Pulmonary artery endothelial cell (primary cell): Measurements from ENCODE around the gene IL1RAPL2. TPM values are rescaled to one million over a fixed set of nuclear protein-coding genes. Genes with fewer than 3 reads are reported as not detected.
A peak's percentile ranks its signal among the peaks of the same experiment; 100 is the strongest.

Experiments
- DNase-seq: peaks from one replicate; pipeline ENCODE4 v3.0.0-alpha.2; 2011; ENCODE audit warnings: low read depth, low spot score
- total RNA-seq: library from RNA; depleted of rRNA; stranded (reverse); fragments of >200 nt; gene quantifications from 2 replicates; pipeline ENCODE4 v1.2.3, GENCODE V29; 2014

Gene IL1RAPL2
- total RNA-seq, 1 donor from 2014 or later = not detected

DNA sequence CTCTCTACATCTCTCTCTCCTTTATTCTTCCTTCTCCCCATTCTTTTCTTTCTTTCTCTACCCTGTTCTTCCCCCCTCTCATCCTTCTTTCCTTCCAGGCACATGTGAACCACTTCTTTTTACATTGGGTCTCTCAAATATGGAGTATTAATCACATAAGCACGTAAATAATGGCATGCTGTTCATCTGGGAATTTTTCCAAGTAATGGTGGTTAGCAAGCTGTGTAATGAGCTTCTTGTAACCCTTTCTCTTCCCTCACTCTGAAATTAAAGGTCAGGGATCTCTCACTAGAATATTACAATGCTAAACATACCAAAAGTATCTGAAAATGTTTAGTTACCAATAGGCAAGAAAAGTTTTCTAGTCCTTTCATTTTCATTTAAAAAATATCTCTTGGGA, 894.4 kb downstream of the IL1RAPL2 start:
- DNase-seq = no peak

DNA sequence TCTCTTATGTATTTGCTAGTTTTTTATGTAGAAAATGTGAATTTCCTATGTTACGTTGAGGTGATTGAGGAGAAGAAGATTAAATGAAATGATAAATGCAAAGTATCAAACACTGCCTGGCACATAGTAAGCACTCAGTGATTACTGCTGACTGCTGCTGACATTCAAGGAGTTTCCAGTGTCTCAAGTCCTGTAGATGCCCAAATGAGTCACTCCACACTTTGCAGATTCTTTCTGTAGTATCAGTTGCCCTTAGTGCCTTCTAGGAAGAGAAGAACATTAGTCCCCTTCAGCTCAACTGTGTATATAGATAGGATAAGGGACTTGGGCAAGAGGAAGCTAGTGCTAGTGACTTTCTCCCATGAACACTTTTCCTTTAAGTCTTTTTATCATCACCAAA, 895.0 kb downstream of the IL1RAPL2 start:
- no peak for DNase-seq

DNA sequence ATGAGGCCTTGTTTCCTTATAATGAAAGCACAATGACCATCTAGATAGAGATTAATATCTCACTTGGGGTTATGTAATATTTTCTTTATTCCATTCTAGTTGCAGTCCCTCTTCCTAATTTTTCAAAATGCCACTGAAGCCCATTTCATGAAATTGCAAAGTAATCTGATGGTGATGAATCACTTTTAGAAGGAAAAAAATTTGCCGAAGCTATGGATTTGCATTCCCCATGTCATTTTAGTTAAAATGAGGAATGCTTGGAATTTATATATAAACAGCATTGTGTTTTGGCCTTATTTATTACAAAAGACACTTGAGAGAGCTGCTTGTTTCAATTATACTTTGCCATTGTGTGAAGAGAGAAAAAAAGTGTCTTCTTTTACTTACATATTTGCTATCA, 896.2 kb downstream of the IL1RAPL2 start:
- no peak for DNase-seq

DNA sequence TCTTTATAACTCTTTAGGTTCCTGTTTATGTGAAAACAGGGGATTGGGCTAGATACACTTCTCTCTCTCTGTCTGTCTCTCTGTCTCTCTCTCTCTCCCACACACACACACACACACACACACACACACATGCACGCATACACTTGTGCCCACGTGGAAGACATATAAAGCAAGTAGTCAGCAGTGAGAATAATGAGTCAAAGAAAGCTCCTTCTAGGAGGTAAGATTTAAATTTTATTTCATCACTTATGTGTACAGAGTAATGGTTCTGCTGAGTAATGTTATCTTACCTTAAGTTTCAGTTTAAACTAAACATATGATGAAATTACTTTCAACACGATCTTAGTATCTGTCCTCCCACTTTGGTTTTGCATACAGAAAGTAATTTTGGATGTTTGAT, 897.5 kb downstream of the IL1RAPL2 start:
- no peak for DNase-seq

DNA sequence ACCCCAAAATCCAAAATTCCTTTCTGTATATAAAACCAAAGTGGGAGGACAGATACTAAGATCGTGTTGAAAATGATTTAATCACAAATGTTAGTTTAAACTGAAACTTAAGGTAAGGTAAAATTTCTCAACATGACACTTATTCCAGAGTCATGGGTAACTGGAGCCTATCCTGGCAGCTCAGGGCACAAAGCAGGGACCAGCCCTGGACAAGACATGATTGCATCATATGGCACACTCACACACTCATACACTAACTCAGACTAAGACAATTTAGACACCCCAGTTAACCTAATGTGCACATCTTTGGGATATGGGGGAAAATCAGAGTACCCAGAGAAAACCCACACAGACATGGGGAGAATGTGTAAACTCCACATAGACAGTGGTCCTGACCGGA, 898.6 kb downstream of the IL1RAPL2 start:
- no peak for DNase-seq

DNA sequence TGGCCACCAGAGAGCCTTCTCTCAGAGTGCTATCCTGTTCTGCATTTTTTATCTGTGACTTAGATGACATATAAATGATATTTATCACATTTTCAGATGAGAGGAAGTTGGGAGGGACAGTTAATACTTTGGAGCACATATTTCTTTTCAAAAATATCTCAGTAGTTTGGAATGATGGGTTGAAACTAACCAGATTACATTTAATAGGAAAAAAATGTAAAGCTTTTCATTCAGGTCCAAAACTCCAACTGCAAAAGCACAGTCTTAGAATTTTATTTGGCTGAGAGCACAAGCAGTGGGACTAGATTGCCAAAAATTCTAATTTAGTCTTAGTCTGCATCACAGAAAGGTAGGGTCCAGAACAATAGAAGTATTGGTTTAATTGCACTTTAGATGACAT, 902.7 kb downstream of the IL1RAPL2 start:
- no peak for DNase-seq

DNA sequence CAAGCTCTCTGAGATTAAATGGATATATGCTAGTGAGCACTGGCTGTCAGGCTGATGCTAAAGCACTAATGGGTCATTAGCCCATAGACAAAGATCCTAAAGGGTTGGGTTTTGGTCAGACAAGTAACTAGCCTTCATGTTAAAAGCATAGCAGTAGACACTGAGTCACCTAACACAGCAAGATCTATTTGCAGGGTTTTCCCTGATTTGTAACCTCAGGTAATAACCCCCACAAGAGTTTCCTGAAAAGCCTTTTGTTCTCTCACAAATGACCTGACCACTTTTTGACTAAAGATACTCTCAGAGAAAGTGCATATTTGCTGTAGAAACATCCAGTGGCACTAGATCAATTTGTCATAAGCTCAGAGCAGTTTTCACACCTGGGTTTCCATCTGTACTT, 905.6 kb downstream of the IL1RAPL2 start:
- no peak for DNase-seq

DNA sequence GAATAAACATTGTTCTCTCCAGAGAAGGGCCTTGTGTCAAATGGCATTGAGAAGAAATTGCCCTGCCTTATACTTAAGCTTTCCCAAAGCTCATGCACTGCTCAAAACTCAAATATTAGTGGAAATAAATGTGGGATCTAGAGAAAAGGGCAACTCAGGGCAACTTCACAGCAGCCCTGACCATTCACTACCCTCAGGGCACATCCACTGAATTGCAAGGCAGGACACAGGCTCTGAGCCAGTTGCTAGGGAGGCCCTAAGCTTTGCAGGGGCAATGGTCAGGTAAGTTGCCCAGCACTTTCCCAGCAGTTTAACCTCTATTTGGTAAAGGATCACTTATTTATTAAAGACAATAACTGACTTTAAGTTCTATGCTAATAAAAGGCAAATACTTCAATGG, 909.8 kb downstream of the IL1RAPL2 start:
- no peak for DNase-seq

DNA sequence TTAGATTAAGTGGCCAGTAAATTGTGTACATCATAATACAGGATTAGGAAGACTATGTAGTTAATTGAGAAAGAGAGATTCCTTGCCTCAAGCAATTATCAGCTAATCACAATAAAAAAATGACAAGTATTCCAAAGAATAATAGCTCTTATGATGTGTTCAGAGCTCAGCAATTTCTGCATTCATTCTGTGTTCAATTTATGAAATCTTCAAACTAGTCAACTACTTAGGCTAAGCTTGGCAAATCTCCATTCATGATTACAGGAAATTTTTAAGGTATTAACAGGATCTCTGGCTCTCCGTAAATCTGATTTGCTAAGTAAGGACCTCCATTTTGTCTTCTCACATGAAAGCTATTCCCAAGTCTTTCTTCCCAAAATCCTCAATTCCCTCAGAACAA, 911.4 kb downstream of the IL1RAPL2 start:
- no peak for DNase-seq

DNA sequence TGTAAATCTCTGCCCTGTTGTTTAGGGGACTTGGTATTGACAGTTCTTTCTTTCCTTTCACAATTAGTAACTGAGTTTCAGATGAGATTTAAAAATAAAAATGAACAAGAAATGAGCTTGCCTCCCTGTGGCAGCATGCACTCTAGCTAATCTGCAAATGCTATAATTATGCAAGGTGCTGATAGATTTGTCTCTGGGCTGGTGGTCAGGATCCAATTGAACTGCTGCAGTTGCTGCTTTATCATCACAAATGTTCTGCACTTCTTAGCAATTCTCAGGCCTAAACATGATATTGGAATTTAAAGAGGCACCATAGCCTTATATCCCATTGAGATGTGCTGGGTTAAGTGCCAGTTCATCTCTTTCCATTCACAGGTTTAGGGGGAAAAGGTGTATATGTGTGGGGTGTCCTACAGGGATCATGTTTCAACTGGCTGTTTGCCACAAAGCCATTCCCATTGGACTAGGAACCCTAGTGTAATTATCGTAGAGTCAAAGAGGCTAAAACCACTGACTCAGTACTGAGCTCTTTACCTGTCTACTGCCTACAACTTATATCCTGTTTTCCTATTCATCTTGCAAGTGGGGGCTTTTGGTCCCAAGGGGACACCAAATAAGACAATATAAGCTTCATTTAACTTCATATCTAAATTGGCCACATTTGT, 914.8 kb downstream of the IL1RAPL2 start:
- no peak for DNase-seq

DNA sequence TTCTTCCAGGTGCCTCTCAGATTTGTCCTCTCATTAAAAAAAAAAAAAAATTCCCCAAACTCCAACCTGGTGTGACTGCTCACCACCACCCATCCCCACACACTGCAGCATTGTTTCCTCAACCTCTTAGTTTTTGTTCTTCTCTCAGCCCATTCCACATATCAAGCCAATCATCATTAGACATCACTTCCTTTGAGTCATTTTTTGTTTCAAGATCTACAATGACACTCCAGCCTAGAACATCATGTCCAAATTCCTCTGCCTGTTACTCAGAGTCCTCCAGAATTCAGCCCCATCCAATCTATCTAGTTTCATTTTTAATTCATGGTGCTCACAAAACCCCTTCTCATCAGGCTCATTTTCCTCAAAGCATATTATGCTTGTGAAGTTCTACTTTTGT, 917.0 kb downstream of the IL1RAPL2 start:
- peak; percentile 1 for DNase-seq

DNA sequence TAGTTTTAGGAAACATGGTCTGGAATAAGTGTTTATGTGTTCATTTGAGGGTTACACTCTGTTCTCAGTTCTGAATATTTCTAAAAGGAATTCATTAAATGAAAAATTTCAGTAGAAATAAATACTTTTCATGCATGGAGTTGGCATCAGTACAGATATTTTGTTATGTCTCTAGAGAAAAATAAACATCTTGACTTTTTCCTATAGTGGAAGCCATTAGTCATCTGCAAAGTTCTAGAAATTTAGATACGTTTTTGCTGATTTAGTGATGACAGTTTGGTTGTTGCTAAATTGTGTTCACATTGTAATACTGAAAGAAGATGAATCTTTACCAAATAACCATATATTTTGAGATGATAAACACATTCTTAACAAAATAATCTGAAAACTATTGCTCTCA, 922.7 kb downstream of the IL1RAPL2 start:
- DNase-seq = no peak

DNA sequence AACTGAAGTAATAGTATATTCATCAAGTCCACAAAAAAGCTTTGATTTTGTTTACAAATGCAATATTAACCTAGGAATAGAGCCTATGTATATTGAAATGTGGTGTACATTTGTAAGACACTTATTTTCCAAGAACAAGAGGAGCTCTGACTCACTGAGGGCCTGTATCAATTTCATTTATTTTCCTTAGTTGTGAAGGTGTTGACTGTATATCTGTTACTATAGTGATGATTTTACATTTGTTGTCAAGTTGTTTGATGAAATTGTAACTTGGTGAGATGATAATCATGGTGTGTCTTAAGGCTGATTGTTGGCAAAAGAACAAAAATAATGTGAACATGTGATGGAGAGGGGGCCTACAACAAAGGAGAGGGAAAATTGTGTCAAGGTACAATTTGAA, 929.4 kb downstream of the IL1RAPL2 start:
- DNase-seq = no peak

DNA sequence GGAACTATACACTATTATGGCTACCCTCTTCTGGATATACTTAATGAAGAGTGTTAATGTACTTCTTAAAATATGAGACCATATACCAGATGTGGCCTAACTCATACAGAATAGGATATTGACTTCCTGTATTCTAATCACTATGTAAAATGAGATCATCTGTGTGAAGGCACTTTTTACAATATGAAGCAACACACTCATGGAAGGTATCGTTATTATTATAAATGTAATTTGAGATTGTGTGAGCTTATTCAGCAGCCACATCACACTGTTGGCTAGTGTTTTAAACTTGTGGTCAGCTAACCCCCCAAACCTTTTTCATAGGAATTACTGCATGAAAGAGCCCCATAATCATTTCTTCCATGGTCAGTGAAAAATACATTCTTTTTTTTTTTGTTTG, 936.3 kb downstream of the IL1RAPL2 start:
- DNase-seq = no peak

DNA sequence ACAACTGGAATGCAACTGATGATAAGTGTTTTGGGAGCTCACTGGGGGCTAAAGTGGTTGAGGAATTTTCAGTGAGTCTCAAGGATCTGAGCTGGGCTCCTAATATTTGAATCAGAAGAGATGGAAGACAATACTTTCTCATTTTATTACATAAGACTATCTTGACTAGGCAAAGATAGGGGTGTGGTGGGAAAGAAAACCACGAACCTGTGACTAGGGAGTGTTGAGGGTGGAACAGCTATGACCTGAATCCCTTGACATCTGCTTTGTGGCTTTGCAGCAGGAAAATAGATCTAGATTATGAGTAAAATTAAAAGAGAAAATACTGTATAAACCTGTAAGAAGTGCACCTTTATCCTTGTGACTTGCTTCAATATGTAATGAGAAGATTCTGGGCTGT, 949.6 kb downstream of the IL1RAPL2 start:
- no peak for DNase-seq

DNA sequence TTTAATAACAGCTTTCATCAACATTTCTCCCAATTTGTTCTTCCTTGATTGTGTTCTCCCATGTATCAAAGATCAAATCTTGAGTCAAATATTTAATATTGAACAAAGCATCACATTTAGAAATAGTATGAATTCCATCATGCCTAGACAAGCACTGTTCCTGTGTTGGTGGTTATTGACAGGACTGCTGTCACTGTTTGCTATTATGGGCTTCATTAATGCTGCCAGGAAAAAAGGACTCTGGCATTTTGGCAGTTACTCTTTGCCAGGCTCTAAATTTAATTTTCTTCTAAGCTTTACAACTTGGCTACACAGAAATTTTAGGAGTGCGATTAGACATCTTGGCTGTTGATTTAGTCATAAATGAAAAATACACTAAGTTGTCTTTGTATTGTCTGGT, 960.4 kb downstream of the IL1RAPL2 start:
- no peak for DNase-seq

DNA sequence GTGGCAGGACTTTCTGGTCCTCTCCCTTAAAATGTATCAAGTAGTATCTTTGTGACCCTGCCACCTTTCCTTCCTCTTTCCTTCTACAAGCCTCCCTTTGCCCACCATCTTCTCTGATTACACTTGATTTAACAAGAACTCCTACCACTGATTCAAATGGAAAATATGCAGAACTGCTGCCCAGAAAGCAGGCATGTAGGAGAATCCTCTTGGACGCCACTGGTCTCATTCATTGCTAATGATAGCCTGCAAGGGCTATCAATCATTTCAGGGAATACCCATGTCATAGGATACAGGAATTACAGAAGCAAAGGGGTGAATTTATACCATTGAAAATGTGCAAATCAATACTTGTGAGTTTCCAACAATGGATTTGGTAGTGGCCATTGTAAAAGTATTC, 961.8 kb downstream of the IL1RAPL2 start:
- no peak for DNase-seq

DNA sequence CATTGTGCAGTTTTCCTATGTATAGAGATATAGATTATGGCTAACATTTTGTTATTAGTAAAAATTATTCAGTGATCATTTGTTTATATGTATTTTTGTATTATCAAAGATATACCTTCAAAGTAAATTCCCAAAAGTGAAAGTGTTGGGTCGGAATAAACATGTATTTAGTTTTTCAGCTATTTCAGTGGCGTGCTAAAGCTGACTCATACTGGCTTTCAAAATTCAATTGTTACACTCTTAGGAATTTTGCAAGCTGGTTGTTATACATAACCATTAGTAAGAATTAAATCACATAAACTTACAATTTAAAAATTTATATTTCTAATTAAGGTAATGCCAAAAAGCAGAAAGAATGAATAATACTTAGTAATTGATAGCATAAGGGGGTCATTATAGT, 968.0 kb downstream of the IL1RAPL2 start:
- no peak for DNase-seq

DNA sequence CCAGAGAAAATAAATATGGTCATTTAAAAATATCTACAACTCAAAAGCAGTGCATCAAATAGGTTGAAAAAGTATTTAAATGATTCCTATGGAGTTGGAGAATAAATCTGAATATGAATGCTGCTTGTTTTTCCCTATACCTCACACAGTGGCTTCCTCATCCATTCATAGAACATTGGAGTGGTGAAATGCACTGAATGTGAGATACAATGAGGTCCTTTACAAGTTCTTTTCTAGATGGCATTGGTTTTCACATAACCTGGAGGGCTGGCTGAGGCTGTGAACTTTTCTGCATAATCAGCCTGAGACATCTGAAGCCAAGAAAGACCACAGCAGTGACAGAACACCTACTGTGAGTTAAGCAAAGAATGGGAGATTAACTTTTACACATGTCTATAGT, 977.3 kb downstream of the IL1RAPL2 start:
- no peak for DNase-seq

DNA sequence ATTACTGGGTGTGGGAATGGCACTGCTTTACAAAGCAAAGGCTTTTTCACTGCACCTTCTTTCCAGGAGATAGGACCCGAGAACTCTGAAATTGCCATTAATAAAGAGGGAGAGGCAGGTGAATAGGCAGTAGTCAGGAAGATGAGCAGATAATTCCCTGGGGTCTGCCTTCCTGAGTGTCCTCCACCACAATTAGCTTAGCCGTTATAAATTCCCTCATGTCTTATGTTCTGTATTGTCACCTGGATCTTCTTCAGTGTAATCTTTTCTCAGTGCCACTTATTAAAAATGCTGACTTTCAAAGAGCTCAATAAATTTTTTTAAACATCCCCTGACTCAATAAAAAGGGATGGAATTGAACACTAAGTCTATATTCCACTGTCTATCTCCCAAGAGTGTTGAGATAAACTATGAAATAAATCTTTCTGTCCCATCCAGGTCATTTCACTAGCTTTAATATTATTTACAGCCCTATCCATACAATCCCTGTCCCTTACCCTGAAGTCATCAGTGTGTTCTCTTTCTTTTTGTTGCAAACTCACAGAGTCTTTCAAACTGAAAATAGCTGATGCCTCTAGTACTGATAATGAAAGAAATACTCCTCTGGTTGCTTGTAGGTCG, 984.2 kb downstream of the IL1RAPL2 start:
- no peak for DNase-seq

DNA sequence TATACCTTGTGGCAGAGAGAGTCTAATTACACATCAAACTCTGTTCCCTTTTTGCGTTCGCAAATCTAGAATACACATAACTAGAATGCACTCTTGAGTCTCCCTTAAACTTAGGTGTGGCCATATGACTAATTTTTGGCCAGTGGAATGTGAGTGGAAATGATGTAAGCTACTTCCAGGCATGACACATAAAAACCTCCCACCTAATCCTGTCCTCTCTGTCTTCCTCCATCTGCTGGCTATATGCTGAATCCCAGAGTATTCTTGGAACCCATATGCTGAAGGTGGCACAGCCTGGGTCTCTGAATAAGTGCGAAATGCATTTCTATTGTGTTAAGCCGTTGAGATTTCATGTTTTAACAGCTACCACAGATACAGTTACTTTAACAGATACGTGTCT, 986.4 kb downstream of the IL1RAPL2 start:
- no peak for DNase-seq

DNA sequence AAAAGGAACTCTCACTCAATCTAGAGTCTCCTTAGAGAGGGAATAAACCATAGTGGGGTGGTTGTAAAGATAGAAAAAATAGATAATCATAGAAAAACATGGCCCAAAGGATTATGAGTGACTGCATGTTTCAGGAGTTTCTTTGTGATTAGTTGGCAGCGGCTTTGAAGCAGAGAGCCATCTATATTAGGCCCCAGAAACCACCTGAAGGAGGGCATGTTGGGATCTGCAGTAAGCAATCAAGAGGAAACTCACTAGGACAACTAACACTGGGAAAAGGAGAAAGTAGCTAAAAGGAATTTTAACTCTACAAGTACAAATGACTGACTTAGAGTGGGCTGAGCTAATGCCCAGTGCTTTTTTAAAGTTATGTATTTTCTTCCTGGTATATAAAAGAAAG, 987.1 kb downstream of the IL1RAPL2 start:
- no peak for DNase-seq

DNA sequence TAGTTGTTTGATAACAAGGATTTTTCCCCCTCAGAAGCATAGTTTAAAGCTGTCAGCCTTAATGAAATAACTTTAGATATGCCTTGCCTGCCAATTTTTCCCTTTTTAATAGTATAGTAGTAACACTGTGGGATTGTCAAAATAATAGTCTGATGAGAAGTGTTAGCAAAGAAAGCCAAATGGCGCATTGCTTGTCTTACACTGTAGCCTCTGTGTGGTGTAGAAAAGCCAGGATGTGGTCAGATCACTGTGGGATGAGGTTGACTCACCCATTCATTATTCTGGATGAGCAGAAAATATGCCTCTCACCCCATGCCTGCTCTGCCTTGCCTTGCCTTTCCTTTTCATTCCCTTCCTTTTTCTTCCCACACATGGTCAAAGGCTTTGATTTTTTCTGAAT, 998.5 kb downstream of the IL1RAPL2 start:
- no peak for DNase-seq

DNA sequence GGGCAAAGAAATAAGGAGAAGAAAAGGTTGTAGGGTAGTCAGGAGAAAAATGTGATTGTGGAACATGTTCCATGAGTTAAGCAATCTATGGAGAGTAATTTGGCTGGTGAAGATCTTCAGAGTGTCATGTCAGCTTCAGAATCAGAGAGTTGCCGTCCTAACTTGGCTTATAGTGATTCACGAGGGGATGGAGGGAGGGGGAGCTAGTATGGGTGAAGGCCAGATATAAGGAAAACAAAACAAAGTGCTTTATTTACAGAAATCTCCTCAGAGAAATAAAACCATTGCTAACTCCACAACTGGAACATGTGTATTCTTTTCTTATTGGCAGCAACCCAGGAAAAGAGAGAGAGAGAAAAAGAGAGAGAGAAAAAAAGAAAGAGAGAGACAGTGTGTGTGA, 999.9 kb downstream of the IL1RAPL2 start:
- no peak for DNase-seq
